Activated naive CD4-positive, alpha-beta T cell treated with anti-CD3 and anti-CD28 coated beads, Interleukin-2, amount 50 U/mL, for 72 hours (primary cell): Measurements from ENCODE around the gene RILP. TPM values are rescaled to one million over a fixed set of nuclear protein-coding genes. Genes with fewer than 3 reads are reported as not detected.

Source experiments
- ATAC-seq, 2 donors: fragments of 150-1000 bp; cut with Tn5 transposase; 2 replicates each; pipeline ENCODE4 v1.10.0; 2021; ENCODE audit warnings: mild to moderate bottlenecking in 2 of 2, moderate library complexity in 2 of 2
- DNase-seq, 2 donors: peaks; one replicate each; pipeline ENCODE4 v3.0.0; 2021 to 2022; ENCODE audit warnings: low spot score in 2 of 2
- H3K27ac Mint-ChIP-seq, 2 donors: one replicate each; pipeline ENCODE4 v1.8.0; 2022; ENCODE audit warnings: mild to moderate bottlenecking in 2 of 2, mixed read lengths in 2 of 2
- H3K36me3 Mint-ChIP-seq, 2 donors: one replicate each; pipeline ENCODE4 v1.8.0; 2022; ENCODE audit warnings: mixed read lengths in 2 of 2
- H3K9me3 Mint-ChIP-seq, 2 donors: one replicate each; pipeline ENCODE4 v1.8.0; 2022; ENCODE audit warnings: mixed read lengths in 2 of 2
- total RNA-seq, 2 donors: library from RNA; stranded (reverse); gene quantifications; one replicate each; pipeline ENCODE4 v1.2.3, GENCODE V29; 2022

Gene RILP
- total RNA-seq, 2 donors from 2014 or later: 1.7 to 2.5 TPM

GRCh38 chr17:1623057-1623630 is 26.5 kb downstream of the RILP start:
- Mint-ChIP-seq H3K9me3 (no peaks in the 10 kb centered on the region), H3K36me3 (no peaks in the 10 kb centered on the region), H3K27ac (no peak overlapping the region)
- ATAC-seq (no peak), DNase-seq (no peak)

- DNase-seq (no peak), ATAC-seq (no peak)
- no peaks in the 10 kb centered on the region for H3K9me3 Mint-ChIP-seq
- no peak overlapping the region for H3K27ac Mint-ChIP-seq
- H3K36me3 Mint-ChIP-seq: no peaks in the 10 kb centered on the region
These were observed 28.3 kb downstream of the RILP start for GRCh38 chr17:1621273-1621954.

- Mint-ChIP-seq H3K27ac (no peak overlapping the region), H3K9me3 (no peaks in the 10 kb centered on the region)
These were observed 29.2 kb downstream of the RILP start for GRCh38 chr17:1620486-1620885.

GRCh38 chr17:1617620-1618174 is 32.0 kb downstream of the RILP start:
- Mint-ChIP-seq H3K9me3 (no peaks in the 10 kb centered on the region), H3K27ac (no peak overlapping the region), H3K36me3 (no peaks in the 10 kb centered on the region)
- ATAC-seq (no peak), DNase-seq (no peak)

More at GRCh38 chr17:1620486-1620885, 29.2 kb downstream of the RILP start:
- DNase-seq (no peak), ATAC-seq (no peak)
- H3K36me3 Mint-ChIP-seq: no peaks in the 10 kb centered on the region

GRCh38 chr17:1616101-1616500 is 33.6 kb downstream of the RILP start:
- Mint-ChIP-seq H3K27ac (no peak overlapping the region), H3K36me3 (no peaks in the 10 kb centered on the region), H3K9me3 (no peaks in the 10 kb centered on the region)
- DNase-seq (no peak), ATAC-seq (no peak)

GRCh38 chr17:1612400-1612799 is 37.3 kb downstream of the RILP start:
- ATAC-seq: no peak
- Mint-ChIP-seq H3K36me3 (no peaks in the 10 kb centered on the region), H3K27ac (no peak overlapping the region), H3K9me3 (no peaks in the 10 kb centered on the region)
- DNase-seq: no peak

- ATAC-seq (no peak), DNase-seq (no peak)
- H3K36me3 Mint-ChIP-seq: no peaks in the 10 kb centered on the region
- H3K9me3 Mint-ChIP-seq: no peaks in the 10 kb centered on the region
- H3K27ac Mint-ChIP-seq: no peak overlapping the region
These were observed 38.0 kb downstream of the RILP start for GRCh38 chr17:1611715-1612114.

GRCh38 chr17:1608676-1609075 is 41.0 kb downstream of the RILP start:
- DNase-seq: no peak
- Mint-ChIP-seq H3K36me3 (no peaks in the 10 kb centered on the region), H3K9me3 (no peaks in the 10 kb centered on the region), H3K27ac (peak overlapping the region in 1 of 2 donors; percentile 75)
- no peak for ATAC-seq

GRCh38 chr17:1607971-1608320 is 41.7 kb downstream of the RILP start:
- Mint-ChIP-seq H3K36me3 (no peaks in the 10 kb centered on the region), H3K9me3 (no peaks in the 10 kb centered on the region), H3K27ac (peak overlapping the region in 1 of 2 donors; percentile 75)
- ATAC-seq: peak; percentile 19 to 36
- DNase-seq: no peak

- ATAC-seq (peak in 1 of 2 donors; percentile 19), DNase-seq (no peak)
- Mint-ChIP-seq H3K27ac (no peak overlapping the region), H3K36me3 (peaks cover 0 to 4% of the 10 kb centered on the region in 2 donors), H3K9me3 (no peaks in the 10 kb centered on the region)
These were observed 43.2 kb downstream of the RILP start for GRCh38 chr17:1606352-1606985.

- Mint-ChIP-seq H3K27ac (no peak overlapping the region), H3K36me3 (peaks cover 0 to 4% of the 10 kb centered on the region in 2 donors)
These were observed 43.9 kb downstream of the RILP start for GRCh38 chr17:1605681-1606351.

GRCh38 chr17:1604831-1605528 is 44.7 kb downstream of the RILP start:
- Mint-ChIP-seq H3K27ac (no peak overlapping the region), H3K9me3 (no peaks in the 10 kb centered on the region), H3K36me3 (peaks cover 0 to 4% of the 10 kb centered on the region in 2 donors)
- DNase-seq (no peak), ATAC-seq (no peak)

More at GRCh38 chr17:1605681-1606351, 43.9 kb downstream of the RILP start:
- ATAC-seq: no peak
- no peaks in the 10 kb centered on the region for H3K9me3 Mint-ChIP-seq
- DNase-seq: no peak

GRCh38 chr17:1601571-1601970 is 48.1 kb downstream of the RILP start:
- Mint-ChIP-seq H3K27ac (no peak overlapping the region), H3K36me3 (peaks cover 0 to 4% of the 10 kb centered on the region in 2 donors), H3K9me3 (no peaks in the 10 kb centered on the region)
- no peak for ATAC-seq
- no peak for DNase-seq

- no peak for ATAC-seq
- no peak overlapping the region for H3K27ac Mint-ChIP-seq
- no peaks in the 10 kb centered on the region for H3K9me3 Mint-ChIP-seq
- peaks cover 0 to 4% of the 10 kb centered on the region in 2 donors for H3K36me3 Mint-ChIP-seq
- no peak for DNase-seq
These were observed 51.1 kb downstream of the RILP start for GRCh38 chr17:1598399-1599095.

- ATAC-seq (no peak), DNase-seq (no peak)
- H3K9me3 Mint-ChIP-seq: no peaks in the 10 kb centered on the region
- H3K36me3 Mint-ChIP-seq: peaks cover 0 to 4% of the 10 kb centered on the region in 2 donors
- no peak overlapping the region for H3K27ac Mint-ChIP-seq
These were observed 51.8 kb downstream of the RILP start for GRCh38 chr17:1597861-1598342.
